22Rv1 (cell line): ENCODE results near the gene PDE6A.

ENCODE experiments used
- CTCF ChIP-seq: fragments of 450-650 bp; IDR thresholded peaks from 2 replicates; pipeline ENCODE4 v1.5.1; 2017; ENCODE audit warnings: mild to moderate bottlenecking
- ZFX ChIP-seq: fragments of 450-650 bp; IDR thresholded peaks from 2 replicates; pipeline ENCODE4 v1.6.1; 2017; ENCODE audit warnings: antibody characterized with exemption, borderline replicate concordance

GRCh38 chr5:149959406-149960236 is 15.0 kb upstream of the PDE6A start:
- TF ChIP-seq CTCF (peak; percentile 75), ZFX (no peak)
